ENCODE data around the gene SVOPL.

- TF ChIP-seq GATA2 (IDR thresholded peaks at IDR 0.05; ENCODE audit: low read depth, low read length), result no peak
- no peak for TF ChIP-seq GATA3 (IDR thresholded peaks at IDR 0.05; ENCODE audit: low read depth, low read length)
Observed at GRCh38 chr7:138662991-138663320, 38.2 kb downstream of the SVOPL start.
